Liver (tissue), 9 donors: ENCODE measurements around the gene PXYLP1. TPM values are rescaled to one million over a fixed set of nuclear protein-coding genes. Genes with fewer than 3 reads are reported as not detected.

Experiments
- DNase-seq: peaks from one replicate; pipeline ENCODE4 v3.0.0-alpha.2; 2017; ENCODE audit warnings: low spot score
- H3K27ac ChIP-seq, 2 donors: one replicate each; pipeline ENCODE4 v1.7.0; 2013; ENCODE audit warnings: inconsistent platforms in 2 of 2, low read length in 2 of 2, control low read depth in 1 of 2, low read depth in 1 of 2, mild to moderate bottlenecking in 1 of 2
- H3K27me3 ChIP-seq, 4 donors: one replicate each; pipeline versions ENCODE4 v1.6.1 to v1.7.0; 2013; ENCODE audit warnings: low read length in 3 of 4, inconsistent platforms in 1 of 4, mild to moderate bottlenecking in 1 of 4, moderate library complexity in 1 of 4; ENCODE audit not compliant: control insufficient read depth in 4 of 4, insufficient read depth in 4 of 4
- H3K36me3 ChIP-seq, 4 donors: one replicate each; pipeline versions ENCODE4 v1.6.1 to v1.7.0; 2013; ENCODE audit warnings: low read length in 3 of 4, mild to moderate bottlenecking in 3 of 4, low read depth in 1 of 4, moderate library complexity in 1 of 4; ENCODE audit not compliant: control insufficient read depth in 4 of 4, insufficient read depth in 3 of 4
- H3K4me1 ChIP-seq, 4 donors: one replicate each; pipeline versions ENCODE4 v1.6.1 to v1.7.0; 2013; ENCODE audit warnings: low read length in 3 of 4, mild to moderate bottlenecking in 3 of 4, moderate library complexity in 1 of 4; ENCODE audit not compliant: control insufficient read depth in 4 of 4, insufficient read depth in 4 of 4
- H3K4me3 ChIP-seq, 3 donors: one replicate each; pipeline versions ENCODE4 v1.6.1 to v1.7.0; 2013; ENCODE audit warnings: low read length in 3 of 3, control low read depth in 1 of 3, low read depth in 1 of 3, mild to moderate bottlenecking in 1 of 3
- H3K9ac ChIP-seq, 2 donors: one replicate each; pipeline ENCODE4 v1.7.0; 2013; ENCODE audit warnings: low read length in 2 of 2, mild to moderate bottlenecking in 2 of 2, moderate library complexity in 2 of 2, control low read depth in 1 of 2, low read depth in 1 of 2
- H3K9me3 ChIP-seq, 4 donors: one replicate each; pipeline versions ENCODE4 v1.6.1 to v1.7.0; 2013; ENCODE audit warnings: low read length in 3 of 4; ENCODE audit not compliant: control insufficient read depth in 4 of 4
- ATF3 ChIP-seq: IDR thresholded peaks from 2 replicates; pipeline ENCODE4 v1.6.1; 2016; ENCODE audit warnings: antibody characterized with exemption
- CTCF ChIP-seq: fragments of 150-350 bp; IDR thresholded peaks from 2 replicates; pipeline ENCODE4 v1.5.1; 2017; ENCODE audit warnings: improper control_type of control experiment, low read depth, low read length; ENCODE audit not compliant: missing input control
- EGR1 ChIP-seq, 2 donors: IDR thresholded peaks; 2 replicates each; pipeline ENCODE4 v1.6.1; 2016 to 2018; ENCODE audit warnings: antibody characterized with exemption in 2 of 2, low read depth in 2 of 2
- FOXA1 ChIP-seq: IDR thresholded peaks from 2 replicates; pipeline ENCODE4 v1.6.1; 2016; ENCODE audit warnings: antibody characterized with exemption
- FOXA2 ChIP-seq: IDR thresholded peaks from 2 replicates; pipeline ENCODE4 v1.6.1; 2016; ENCODE audit warnings: antibody characterized with exemption
- GABPA ChIP-seq, 2 donors: IDR thresholded peaks in 1 of 2; conservative IDR thresholded peaks in 1 of 2; 2 replicates each; pipeline ENCODE4 v1.6.1; 2016; ENCODE audit warnings: antibody characterized with exemption in 2 of 2, mild to moderate bottlenecking in 1 of 2, moderate library complexity in 1 of 2
- HNF4A ChIP-seq, 2 donors: conservative IDR thresholded peaks; 2 replicates each; pipeline ENCODE4 v1.6.1; 2016; ENCODE audit warnings: antibody characterized with exemption in 2 of 2, mild to moderate bottlenecking in 2 of 2
- HNF4G ChIP-seq: IDR thresholded peaks from 2 replicates; pipeline ENCODE4 v1.6.1; 2016; ENCODE audit warnings: antibody characterized with exemption
- JUND ChIP-seq, 2 donors: IDR thresholded peaks; 2 replicates each; pipeline ENCODE4 v1.6.1; 2016; ENCODE audit warnings: antibody characterized with exemption in 2 of 2
- MAX ChIP-seq: IDR thresholded peaks from 2 replicates; pipeline ENCODE4 v1.6.1; 2016; ENCODE audit warnings: antibody characterized with exemption
- NR2F2 ChIP-seq: IDR thresholded peaks from 2 replicates; pipeline ENCODE4 v1.6.1; 2016; ENCODE audit warnings: antibody characterized with exemption
- RAD21 ChIP-seq, 2 donors: IDR thresholded peaks; 2 replicates each; pipeline ENCODE4 v1.6.1; 2016; ENCODE audit warnings: antibody characterized with exemption in 2 of 2, mild to moderate bottlenecking in 2 of 2
- REST ChIP-seq: IDR thresholded peaks from 2 replicates; pipeline ENCODE4 v1.6.1; 2016; ENCODE audit warnings: antibody characterized with exemption, mild to moderate bottlenecking
- RXRA ChIP-seq, 2 donors: IDR thresholded peaks; 2 replicates each; pipeline ENCODE4 v1.6.1; 2017 to 2018; ENCODE audit warnings: antibody characterized with exemption in 2 of 2, mild to moderate bottlenecking in 1 of 2
- SP1 ChIP-seq: IDR thresholded peaks from 2 replicates; pipeline ENCODE4 v1.6.1; 2018; ENCODE audit warnings: antibody characterized with exemption, mild to moderate bottlenecking
- TAF1 ChIP-seq: conservative IDR thresholded peaks from 2 replicates; pipeline ENCODE4 v1.6.1; 2016; ENCODE audit warnings: antibody characterized with exemption, mild to moderate bottlenecking
- YY1 ChIP-seq: IDR thresholded peaks from 2 replicates; pipeline ENCODE4 v1.6.1; 2016; ENCODE audit warnings: antibody characterized with exemption, mild to moderate bottlenecking
- ZBTB33 ChIP-seq: IDR thresholded peaks from 2 replicates; pipeline ENCODE4 v1.6.1; 2016; ENCODE audit warnings: antibody characterized with exemption
- WGBS: extraction: QIAGEN DNeasy Blood & Tissue Kit; methylation state at CpG from one replicate; pipeline ENCODE4 v1.1.7; 2013; 5-methylcytosine and 5-hydroxymethylcytosine counted together
- polyA plus RNA-seq, 2 donors: library from polyadenylated mRNA; stranded (reverse) in 1 of 2; unstranded in 1 of 2; fragments of 200-250 nt in 1 of 2; fragments of >200 nt in 1 of 2; fragmentation: Nextera tagmentation in 1 of 2; extraction: Ambion mirVana in 1 of 2; gene quantifications; one replicate each; pipeline versions ENCODE4 v1.2.1 to v1.2.3, GENCODE V29; 2013 to 2015
- total RNA-seq, 2 donors: library from RNA; depleted of rRNA; stranded (reverse); fragments of >200 nt; gene quantifications; one replicate each; pipeline ENCODE4 v1.2.3, GENCODE V29; 2014
- donor health status: healthy.
- donor health status: healthy.
- donor health status: healthy.
- donor health status: healthy.
- donor health status: healthy.

PXYLP1 gene
- total and polyA plus RNA-seq, 4 donors: 1.1 to 5.3 (median 3.1) TPM

GRCh38 chr3:141292356-141293058 lies 60.9 kb downstream of the PXYLP1 start:
- Histone ChIP-seq H3K27ac (peak overlapping the region in 1 of 2 donors; percentile 1), H3K27me3 (no peaks in the 10 kb centered on the region), H3K4me3 (no peak overlapping the region), H3K9ac (no peak overlapping the region), H3K36me3 (peaks cover 0 to 5% (median 0%) of the 10 kb centered on the region in 4 donors), H3K4me1 (peaks cover 0 to 16% (median 2%) of the 10 kb centered on the region in 4 donors), H3K9me3 (no peaks in the 10 kb centered on the region)
- WGBS: 67% methylated on average over 19 of the region's 19 CpGs
- DNase-seq: peak; percentile 27
- TF ChIP-seq HNF4G (peak; percentile 58), SP1 (peak; percentile 47), NR2F2 (no peak), TAF1 (no peak), CTCF (no peak), RAD21 (IDR thresholded peaks at IDR 0.05) (no peak), MAX (no peak), ZBTB33 (no peak), RXRA (IDR thresholded peaks at IDR 0.05) (no peak), REST (no peak), FOXA1 (no peak), JUND (IDR thresholded peaks at IDR 0.05) (no peak), GABPA (IDR thresholded peaks at IDR 0.05 in 1 of 2, conservative IDR thresholded peaks at IDR 0.05 in 1 of 2) (peak in 1 of 2 donors; percentile 40), YY1 (no peak), EGR1 (IDR thresholded peaks at IDR 0.05; ENCODE audit: low read depth in 2 of 2) (no peak), ATF3 (no peak), FOXA2 (no peak), HNF4A (conservative IDR thresholded peaks at IDR 0.05) (peak; percentile 72 to 77)
